ENCODE results near the gene TRMT61B.

TRMT61B gene

GRCh38 chr2:28870146-28870891 lies at the start of gene TRMT61B:
Gene TRMT61B, minus strand, starts transcription at chr2:28870309. Its CDS starts 32 bp downstream, at chr2:28870277.
- peak; percentile 96 for DNase-seq

- DNase-seq, result no peak
Observed at GRCh38 chr2:28915939-28916338, 45.8 kb upstream of the TRMT61B start.

- DNase-seq, result no peak
Observed at GRCh38 chr2:28909655-28910353, 39.7 kb upstream of the TRMT61B start.

- DNase-seq, result no peak
Observed at GRCh38 chr2:28908172-28908571, 38.1 kb upstream of the TRMT61B start.

GRCh38 chr2:28906821-28907220 lies 36.7 kb upstream of the TRMT61B start:
- no peak for DNase-seq

GRCh38 chr2:28906376-28906775 lies 36.3 kb upstream of the TRMT61B start:
- no peak for DNase-seq

- no peak for DNase-seq
Observed at GRCh38 chr2:28905533-28905932, 35.4 kb upstream of the TRMT61B start.

- no peak for DNase-seq
Observed at GRCh38 chr2:28904802-28905457, 34.8 kb upstream of the TRMT61B start.

- DNase-seq, result no peak
Observed at GRCh38 chr2:28904295-28904694, 34.2 kb upstream of the TRMT61B start.

GRCh38 chr2:28902584-28902983 lies 32.5 kb upstream of the TRMT61B start:
- DNase-seq, result no peak

- DNase-seq, result no peak
Observed at GRCh38 chr2:28901841-28902240, 31.7 kb upstream of the TRMT61B start.

- DNase-seq, result no peak
Observed at GRCh38 chr2:28901202-28901601, 31.1 kb upstream of the TRMT61B start.

- DNase-seq, result no peak
Observed at GRCh38 chr2:28898048-28898447, 27.9 kb upstream of the TRMT61B start.

- DNase-seq, result no peak
Observed at GRCh38 chr2:28896906-28897305, 26.8 kb upstream of the TRMT61B start.

GRCh38 chr2:28895189-28895893 lies 25.2 kb upstream of the TRMT61B start:
- peak; percentile 47 to 51 for DNase-seq

GRCh38 chr2:28894470-28895188 lies 24.5 kb upstream of the TRMT61B start, which contains the start of gene WDR43:
Gene WDR43, plus strand, starts transcription at chr2:28894667. Its CDS starts 32 bp downstream, at chr2:28894699.
- DNase-seq, result peak; percentile 97 to 98

GRCh38 chr2:28893488-28893887 lies 23.4 kb upstream of the TRMT61B start:
- no peak for DNase-seq

GRCh38 chr2:28880193-28880592 lies 10.1 kb upstream of the TRMT61B start:
- no peak for DNase-seq

- no peak for DNase-seq
Observed at GRCh38 chr2:28871620-28872019, 1.5 kb upstream of the TRMT61B start.

- no peak for DNase-seq
Observed at GRCh38 chr2:28869494-28870145, 489 bp downstream of the TRMT61B start.

GRCh38 chr2:28868611-28869010 lies 1.5 kb downstream of the TRMT61B start:
- no peak for DNase-seq

- no peak for DNase-seq
Observed at GRCh38 chr2:28855977-28856376, 14.1 kb downstream of the TRMT61B start.

Data from stimulated activated CD4-positive, alpha-beta T cell treated with anti-CD3 and anti-CD28 coated beads, Interleukin-4, amount 100 ng/mL, for 4 hours (primary cell).